Mesothelial cell of epicardium (in vitro differentiated cells): ENCODE measurements around the gene TMEM178B. TPM values are rescaled to one million over a fixed set of nuclear protein-coding genes. Genes with fewer than 3 reads are reported as not detected.

Experiments
- DNase-seq, 2 experiments: peaks; one replicate each; pipeline ENCODE4 v3.0.0; 2021; ENCODE audit warnings: low spot score in 2 of 2; ENCODE audit not compliant: unreplicated experiment in 2 of 2
- H3K27ac Mint-ChIP-seq: 2 replicates; pipeline ENCODE4 v1.8.0; 2021; ENCODE audit warnings: mixed read lengths
- H3K27me3 Mint-ChIP-seq: 2 replicates; pipeline ENCODE4 v1.8.0; 2021; ENCODE audit warnings: low read depth, mixed read lengths
- H3K36me3 Mint-ChIP-seq: 2 replicates; pipeline ENCODE4 v1.8.0; 2021; ENCODE audit warnings: mixed read lengths
- H3K4me1 Mint-ChIP-seq: 2 replicates; pipeline ENCODE4 v1.8.0; 2021; ENCODE audit warnings: mixed read lengths
- H3K4me3 Mint-ChIP-seq: 2 replicates; pipeline ENCODE4 v1.8.0; 2021; ENCODE audit warnings: mild to moderate bottlenecking, moderate library complexity, mixed read lengths
- H3K9me3 Mint-ChIP-seq: 2 replicates; pipeline ENCODE4 v1.8.0; 2021; ENCODE audit warnings: mixed read lengths
- CTCF ChIP-seq: fragments of 200-600 bp; sonication (generic); IDR thresholded peaks from one replicate; pipeline ENCODE4 v1.5.0; 2021; ENCODE audit warnings: antibody characterized with exemption; ENCODE audit not compliant: unreplicated experiment
- total RNA-seq: library from RNA; stranded (reverse); gene quantifications from 3 replicates; pipeline ENCODE4 v1.2.1, GENCODE V29; 2021

TMEM178B gene
- total RNA-seq, 1 donor from 2014 or later: 0.16 TPM

- Mint-ChIP-seq H3K27ac (no peak overlapping the region), H3K36me3 (no peaks in the 10 kb centered on the region)
Observed at GRCh38 chr7:141454338-141454737, 380.5 kb downstream of the TMEM178B start.

GRCh38 chr7:141455723-141456122, 381.9 kb downstream of the TMEM178B start:
- Mint-ChIP-seq H3K27ac (no peak overlapping the region), H3K4me3 (no peak overlapping the region), H3K36me3 (no peaks in the 10 kb centered on the region), H3K4me1 (peaks cover 6% of the 10 kb centered on the region), H3K9me3 (no peaks in the 10 kb centered on the region), H3K27me3 (peaks cover 23% of the 10 kb centered on the region)
- TF ChIP-seq CTCF: no peak
- no peak for DNase-seq

More at GRCh38 chr7:141454338-141454737, 380.5 kb downstream of the TMEM178B start:
- H3K4me1 Mint-ChIP-seq: no peaks in the 10 kb centered on the region
- H3K9me3 Mint-ChIP-seq: no peaks in the 10 kb centered on the region
- peaks cover 23% of the 10 kb centered on the region for H3K27me3 Mint-ChIP-seq
- no peak overlapping the region for H3K4me3 Mint-ChIP-seq
- TF ChIP-seq CTCF: no peak
- DNase-seq: no peak

GRCh38 chr7:141456298-141456697, 382.4 kb downstream of the TMEM178B start:
- no peaks in the 10 kb centered on the region for H3K36me3 Mint-ChIP-seq
- no peak for DNase-seq
- no peak overlapping the region for H3K27ac Mint-ChIP-seq
- H3K27me3 Mint-ChIP-seq: peaks cover 21% of the 10 kb centered on the region
- H3K4me3 Mint-ChIP-seq: no peak overlapping the region
- TF ChIP-seq CTCF: no peak
- no peaks in the 10 kb centered on the region for H3K9me3 Mint-ChIP-seq
- H3K4me1 Mint-ChIP-seq: peaks cover 11% of the 10 kb centered on the region

- Mint-ChIP-seq H3K4me1 (peaks cover 16% of the 10 kb centered on the region), H3K27ac (no peak overlapping the region), H3K36me3 (no peaks in the 10 kb centered on the region), H3K27me3 (peaks cover 21% of the 10 kb centered on the region), H3K4me3 (no peak overlapping the region), H3K9me3 (no peaks in the 10 kb centered on the region)
- TF ChIP-seq CTCF: no peak
- no peak for DNase-seq
Observed at GRCh38 chr7:141456711-141457110, 382.8 kb downstream of the TMEM178B start.

GRCh38 chr7:141460781-141461715, 387.2 kb downstream of the TMEM178B start:
- H3K4me1 Mint-ChIP-seq: peaks cover 23% of the 10 kb centered on the region
- no peaks in the 10 kb centered on the region for H3K36me3 Mint-ChIP-seq
- no peak for TF ChIP-seq CTCF
- H3K9me3 Mint-ChIP-seq: no peaks in the 10 kb centered on the region
- H3K4me3 Mint-ChIP-seq: no peak overlapping the region
- DNase-seq: no peak
- peak overlapping the region; percentile 64 for H3K27ac Mint-ChIP-seq
- H3K27me3 Mint-ChIP-seq: peaks cover 21% of the 10 kb centered on the region
